Natural killer cell treated with Interleukin-12 subunit alpha and Interleukin-12 subunit beta and Interleukin-15 and Interleukin-18, amount 100 ng/mL, for 72 hours (primary cell): ENCODE results near the gene SOBP. TPM values are rescaled to one million over a fixed set of nuclear protein-coding genes. Genes with fewer than 3 reads are reported as not detected.

Source experiments
- ATAC-seq, 2 donors: fragments of 150-1000 bp; cut with Tn5 transposase in 1 of 2; sonication (Bioruptor Pico), chemical (Tn5 transposase) in 1 of 2; 2 replicates each; pipeline ENCODE4 v1.10.0; 2021
- DNase-seq: peaks from one replicate; pipeline ENCODE4 v3.0.0; 2022; ENCODE audit warnings: low spot score
- H3K27ac Mint-ChIP-seq, 2 donors: 1 replicate in 1 of 2; 2 replicates in 1 of 2; pipeline ENCODE4 v1.8.0; 2022; ENCODE audit warnings: mixed read lengths in 2 of 2, mild to moderate bottlenecking in 1 of 2, moderate library complexity in 1 of 2
- H3K27me3 Mint-ChIP-seq, 2 donors: 1 replicate in 1 of 2; 2 replicates in 1 of 2; pipeline ENCODE4 v1.8.0; 2022; ENCODE audit warnings: mixed read lengths in 2 of 2
- H3K36me3 Mint-ChIP-seq: one replicate; pipeline ENCODE4 v1.8.0; 2022; ENCODE audit warnings: mixed read lengths
- H3K4me1 Mint-ChIP-seq, 2 donors: 1 replicate in 1 of 2; 2 replicates in 1 of 2; pipeline ENCODE4 v1.8.0; 2022; ENCODE audit warnings: low read depth in 2 of 2, mixed read lengths in 2 of 2, mild to moderate bottlenecking in 1 of 2
- H3K4me3 Mint-ChIP-seq: one replicate; pipeline ENCODE4 v1.8.0; 2022; ENCODE audit warnings: mixed read lengths
- H3K9me3 Mint-ChIP-seq: 2 replicates; pipeline ENCODE4 v1.8.0; 2022; ENCODE audit warnings: mixed read lengths
- total RNA-seq, 2 donors: library from RNA; stranded (reverse); gene quantifications; one replicate each; pipeline ENCODE4 v1.2.3, GENCODE V29; 2022

Gene SOBP
- total RNA-seq, 2 donors from 2014 or later, result 0.05 to 0.84 TPM

DNA sequence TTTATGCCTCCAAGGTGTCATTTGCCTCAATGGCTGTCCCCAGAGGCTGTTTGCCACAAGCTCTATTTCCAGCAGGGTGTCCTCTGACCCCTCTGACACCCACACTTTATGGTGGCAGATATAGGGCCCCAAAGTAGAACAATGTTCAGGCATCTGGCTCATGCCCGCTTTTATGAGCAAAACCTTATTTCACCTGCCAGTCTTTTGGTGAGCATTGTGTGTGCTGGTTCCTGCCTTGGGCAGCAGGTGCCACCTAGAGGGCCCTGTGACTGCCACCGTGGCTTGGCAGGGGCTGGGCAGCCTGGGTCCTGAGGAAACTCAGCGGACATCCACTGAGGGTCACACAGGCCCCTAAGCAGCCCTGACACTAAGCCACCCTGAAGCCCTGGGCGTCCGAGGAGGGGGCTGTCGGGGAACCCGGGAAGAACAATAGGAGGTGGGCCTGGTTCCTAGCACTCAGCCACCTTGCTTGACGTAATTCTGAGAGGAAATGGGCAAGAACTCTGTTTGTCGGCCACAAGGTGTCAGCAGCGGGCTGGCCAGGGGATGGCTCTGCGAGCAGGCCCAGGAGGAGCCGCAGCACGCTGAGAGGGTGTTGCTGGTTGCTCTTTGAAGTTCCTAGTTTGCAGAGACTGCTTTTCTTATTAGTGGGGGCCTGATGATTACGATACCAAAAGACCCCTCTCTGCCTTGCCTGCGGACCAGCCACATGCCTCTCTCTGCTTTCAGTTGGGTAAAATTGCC, 185.2 kb downstream of the SOBP start:
- H3K27me3 Mint-ChIP-seq, result no peaks in the 10 kb centered on the region
- ATAC-seq, result peak; percentile 92 to 94
- peak; percentile 88 for DNase-seq
- peak overlapping the region; percentile 39 to 61 for H3K27ac Mint-ChIP-seq
- H3K9me3 Mint-ChIP-seq, result no peaks in the 10 kb centered on the region
- peaks cover 12 to 15% of the 10 kb centered on the region in 2 donors for H3K4me1 Mint-ChIP-seq
- H3K4me3 Mint-ChIP-seq, result no peak overlapping the region
- H3K36me3 Mint-ChIP-seq, result no peaks in the 10 kb centered on the region

DNA sequence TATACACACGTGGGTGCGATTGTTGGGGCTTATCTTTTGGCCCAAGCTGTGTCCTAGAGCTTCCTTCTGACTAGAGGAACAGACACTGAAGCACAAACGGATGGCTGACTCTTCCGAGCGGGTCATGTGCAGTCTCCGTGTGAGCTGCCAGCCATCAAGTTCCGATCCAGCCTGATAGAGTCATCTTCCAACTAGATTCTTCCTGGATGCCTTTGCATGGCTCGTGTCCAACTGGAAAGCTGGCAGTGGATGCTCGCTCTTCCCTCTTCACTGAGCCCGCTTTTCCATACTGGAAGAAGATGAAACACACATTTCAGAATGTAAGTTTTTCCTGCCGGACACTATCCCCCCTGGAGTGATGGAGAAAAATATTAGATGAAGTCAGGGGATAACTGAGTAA, 186.1 kb downstream of the SOBP start:
- Mint-ChIP-seq H3K4me3 (no peak overlapping the region), H3K36me3 (no peaks in the 10 kb centered on the region), H3K27ac (no peak overlapping the region), H3K27me3 (no peaks in the 10 kb centered on the region), H3K4me1 (peaks cover 6 to 9% of the 10 kb centered on the region in 2 donors), H3K9me3 (no peaks in the 10 kb centered on the region)
- ATAC-seq, result no peak
- no peak for DNase-seq

DNA sequence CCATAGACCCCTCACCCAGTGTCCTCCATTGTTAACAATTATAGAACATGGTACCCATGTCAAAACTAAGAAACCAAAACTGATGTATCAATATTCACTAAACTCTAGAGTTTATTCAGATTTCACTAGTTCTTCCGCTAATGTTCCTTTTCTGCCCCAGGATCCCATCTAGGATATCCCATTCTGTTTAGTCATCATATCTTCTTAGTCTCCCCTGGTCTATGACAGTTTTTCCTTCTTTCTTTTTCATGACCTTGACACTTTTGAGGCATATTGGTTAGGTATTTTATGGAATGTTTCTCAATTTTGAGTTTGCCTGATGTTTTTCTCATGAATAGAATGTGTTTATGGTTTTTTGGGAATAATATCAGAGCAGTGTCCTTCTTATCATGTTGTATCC, 187.5 kb downstream of the SOBP start:
- Mint-ChIP-seq H3K27me3 (no peaks in the 10 kb centered on the region), H3K4me1 (no peaks in the 10 kb centered on the region), H3K36me3 (no peaks in the 10 kb centered on the region), H3K27ac (no peak overlapping the region), H3K9me3 (no peaks in the 10 kb centered on the region), H3K4me3 (no peak overlapping the region)
- DNase-seq (no peak), ATAC-seq (no peak)

DNA sequence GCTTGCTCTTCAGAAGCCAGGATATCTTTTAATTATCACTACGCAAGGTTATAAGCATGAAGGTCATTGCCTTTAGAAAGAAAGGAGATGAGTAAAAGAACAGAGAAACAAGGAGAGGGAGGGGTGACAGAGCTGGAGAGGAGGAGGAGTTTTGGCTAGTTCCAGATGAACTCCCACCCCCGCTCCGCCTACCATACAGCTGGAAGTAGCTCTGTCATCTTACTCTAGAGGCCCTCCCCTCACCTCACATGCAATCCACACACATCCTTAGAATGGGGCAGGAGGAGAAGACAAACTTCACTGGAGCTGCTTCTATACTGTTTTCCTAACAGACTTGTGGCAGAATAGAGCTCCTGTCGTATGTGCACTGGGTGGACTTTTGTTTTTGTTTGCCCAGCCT, 189.5 kb downstream of the SOBP start:
- no peaks in the 10 kb centered on the region for H3K4me1 Mint-ChIP-seq
- H3K9me3 Mint-ChIP-seq, result no peaks in the 10 kb centered on the region
- ATAC-seq, result no peak
- DNase-seq, result no peak
- H3K27me3 Mint-ChIP-seq, result no peaks in the 10 kb centered on the region
- no peak overlapping the region for H3K4me3 Mint-ChIP-seq
- H3K27ac Mint-ChIP-seq, result no peak overlapping the region
- H3K36me3 Mint-ChIP-seq, result no peaks in the 10 kb centered on the region

DNA sequence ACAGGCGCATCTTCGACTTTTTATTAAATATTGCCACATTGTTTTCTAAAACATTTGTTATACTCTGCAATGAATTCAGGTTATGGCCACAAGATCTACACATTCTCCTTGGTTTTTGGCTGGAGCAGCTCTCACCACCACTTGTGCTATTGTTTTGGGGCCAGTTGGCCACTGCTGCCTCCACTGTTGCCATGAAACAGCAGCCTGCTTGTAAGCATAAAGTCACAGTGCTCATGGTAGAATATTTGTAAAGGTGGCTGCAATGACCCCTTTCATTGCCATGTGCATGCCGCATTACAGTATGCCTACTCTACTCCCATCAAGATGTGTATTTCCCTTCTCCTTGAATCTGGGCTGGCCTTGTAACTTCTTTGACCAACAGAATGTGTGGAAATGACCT, 192.8 kb downstream of the SOBP start:
- Mint-ChIP-seq H3K9me3 (no peaks in the 10 kb centered on the region), H3K27ac (no peak overlapping the region), H3K4me1 (no peaks in the 10 kb centered on the region), H3K4me3 (no peak overlapping the region), H3K27me3 (no peaks in the 10 kb centered on the region), H3K36me3 (no peaks in the 10 kb centered on the region)
- ATAC-seq (no peak), DNase-seq (no peak)

DNA sequence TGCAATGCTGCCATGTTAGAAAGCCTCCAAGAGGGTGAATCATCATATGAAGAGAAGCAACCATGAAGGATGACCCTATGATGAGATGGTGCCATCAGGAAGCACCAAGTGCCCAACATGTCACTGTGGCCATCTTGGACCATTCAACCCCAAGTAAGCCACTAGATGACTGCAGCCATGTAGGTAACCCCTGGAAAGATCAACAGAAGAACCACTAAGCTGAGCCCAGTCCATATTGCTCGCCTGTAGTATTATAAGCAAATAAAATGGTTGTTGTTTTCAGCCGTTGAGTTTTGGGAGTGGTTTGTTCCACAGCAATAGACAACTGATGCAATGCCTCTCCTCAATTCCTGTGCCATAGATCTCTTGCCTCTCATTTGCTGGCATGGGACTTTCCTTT, 193.3 kb downstream of the SOBP start:
- no peak for DNase-seq
- no peaks in the 10 kb centered on the region for H3K27me3 Mint-ChIP-seq
- no peaks in the 10 kb centered on the region for H3K36me3 Mint-ChIP-seq
- H3K9me3 Mint-ChIP-seq, result no peaks in the 10 kb centered on the region
- no peak for ATAC-seq
- H3K4me1 Mint-ChIP-seq, result no peaks in the 10 kb centered on the region
- H3K4me3 Mint-ChIP-seq, result no peak overlapping the region
- H3K27ac Mint-ChIP-seq, result no peak overlapping the region

DNA sequence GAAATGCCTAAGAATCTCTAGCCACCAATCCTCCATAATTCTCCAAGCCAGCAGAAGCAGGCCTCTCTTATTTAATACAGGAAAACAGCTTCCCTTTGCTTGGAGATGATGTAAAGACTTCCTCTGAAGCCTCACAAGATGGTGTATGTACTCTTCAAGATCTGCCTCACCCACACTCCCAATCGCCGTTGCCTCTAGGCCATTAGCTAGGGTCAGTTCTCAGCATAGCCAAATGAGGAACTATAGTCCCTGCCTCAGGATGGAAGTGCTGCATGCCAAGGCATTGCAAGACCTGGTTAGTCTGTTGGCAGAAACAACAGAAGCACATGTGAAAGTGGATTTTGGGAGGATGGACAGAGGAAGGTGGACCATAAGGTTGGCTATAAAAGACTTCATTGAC, 195.1 kb downstream of the SOBP start:
- Mint-ChIP-seq H3K27me3 (no peaks in the 10 kb centered on the region), H3K4me1 (no peaks in the 10 kb centered on the region), H3K27ac (no peak overlapping the region), H3K9me3 (no peaks in the 10 kb centered on the region), H3K36me3 (no peaks in the 10 kb centered on the region), H3K4me3 (no peak overlapping the region)
- DNase-seq (no peak), ATAC-seq (no peak)

DNA sequence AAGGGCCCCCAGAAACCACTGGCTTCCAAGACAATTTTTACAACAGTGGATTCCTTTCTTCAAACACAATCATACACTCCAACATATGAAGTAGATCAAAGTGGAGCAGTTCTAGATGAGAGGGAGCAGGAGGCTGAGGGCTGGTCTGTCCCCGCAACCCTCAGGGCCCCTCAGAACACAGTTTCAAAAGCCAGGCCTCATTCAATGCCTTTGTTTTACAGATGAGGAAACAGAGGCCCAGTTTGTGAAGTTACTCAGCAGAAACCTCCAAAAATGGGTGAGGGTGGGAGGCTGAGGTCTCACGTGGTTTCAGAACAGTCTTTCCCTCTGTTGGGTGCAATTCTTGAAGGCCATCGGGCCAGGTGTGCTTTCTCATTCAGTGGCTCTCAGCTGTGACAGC, 199.3 kb downstream of the SOBP start:
- no peak for DNase-seq
- H3K9me3 Mint-ChIP-seq, result no peaks in the 10 kb centered on the region
- H3K36me3 Mint-ChIP-seq, result no peaks in the 10 kb centered on the region
- no peak for ATAC-seq
- peaks cover 0 to 5% of the 10 kb centered on the region in 2 donors for H3K27me3 Mint-ChIP-seq
- no peak overlapping the region for H3K27ac Mint-ChIP-seq
- H3K4me1 Mint-ChIP-seq, result no peaks in the 10 kb centered on the region
- H3K4me3 Mint-ChIP-seq, result no peak overlapping the region

DNA sequence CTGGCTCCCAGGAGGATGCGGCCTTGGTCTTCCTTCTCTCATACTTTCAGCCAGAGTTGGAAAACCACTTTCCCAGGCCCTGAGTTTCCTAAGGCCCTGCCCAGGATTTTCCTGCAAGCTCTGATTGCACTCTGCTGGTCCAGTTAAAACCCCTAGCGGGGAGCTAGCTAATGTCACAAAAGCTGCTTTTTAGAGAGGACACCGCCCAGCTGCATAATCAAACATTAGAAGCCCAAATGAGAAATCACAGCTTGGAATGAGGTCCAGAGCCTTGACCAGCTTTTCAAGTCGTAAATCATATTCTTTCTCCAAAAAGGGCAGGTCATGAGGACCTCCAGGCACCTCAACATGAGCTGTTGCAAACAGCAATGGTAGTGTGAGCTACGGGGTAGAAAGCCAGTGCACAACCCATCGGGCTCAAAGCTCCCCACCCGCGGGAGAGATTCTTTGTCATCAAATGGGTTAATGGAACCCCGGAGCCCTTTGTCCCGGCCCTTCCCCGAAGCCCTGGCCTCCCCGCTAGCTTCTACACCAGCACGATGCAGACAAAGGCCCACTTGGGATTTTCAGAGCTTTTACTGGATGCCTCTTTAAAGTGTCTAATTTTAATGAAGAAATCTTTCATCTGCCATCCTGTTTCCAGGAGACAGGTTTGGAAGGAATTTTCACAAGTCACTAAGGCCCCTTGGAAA, 200.2 kb downstream of the SOBP start:
- Mint-ChIP-seq H3K27me3 (peaks cover 0 to 5% of the 10 kb centered on the region in 2 donors), H3K9me3 (no peaks in the 10 kb centered on the region), H3K27ac (no peak overlapping the region), H3K4me1 (no peaks in the 10 kb centered on the region), H3K4me3 (no peak overlapping the region), H3K36me3 (no peaks in the 10 kb centered on the region)
- ATAC-seq, result no peak
- DNase-seq, result no peak

DNA sequence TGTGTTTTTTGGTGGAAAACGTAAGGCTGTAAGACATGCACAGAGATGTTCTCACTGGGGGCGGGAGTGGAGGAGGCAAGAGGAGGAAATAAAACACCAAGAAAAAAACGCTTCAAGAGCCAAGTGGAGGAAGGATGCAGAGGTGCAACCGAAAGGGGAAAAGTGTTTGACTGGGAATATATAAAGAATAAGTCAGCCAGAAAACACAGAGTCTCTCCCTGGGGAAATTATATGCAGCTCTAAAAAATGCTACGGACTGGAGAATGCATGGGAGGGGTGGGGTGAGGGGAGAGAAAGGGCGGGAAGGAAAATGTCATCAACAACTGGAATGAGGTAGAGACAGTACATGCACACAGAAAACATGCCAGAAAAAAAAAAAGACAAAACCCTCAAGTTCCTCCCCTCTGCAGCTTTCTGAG, 200.7 kb downstream of the SOBP start:
- ATAC-seq (no peak), DNase-seq (no peak)
- Mint-ChIP-seq H3K27me3 (peaks cover 0 to 5% of the 10 kb centered on the region in 2 donors), H3K9me3 (no peaks in the 10 kb centered on the region), H3K27ac (no peak overlapping the region), H3K36me3 (no peaks in the 10 kb centered on the region), H3K4me1 (no peaks in the 10 kb centered on the region), H3K4me3 (no peak overlapping the region)

DNA sequence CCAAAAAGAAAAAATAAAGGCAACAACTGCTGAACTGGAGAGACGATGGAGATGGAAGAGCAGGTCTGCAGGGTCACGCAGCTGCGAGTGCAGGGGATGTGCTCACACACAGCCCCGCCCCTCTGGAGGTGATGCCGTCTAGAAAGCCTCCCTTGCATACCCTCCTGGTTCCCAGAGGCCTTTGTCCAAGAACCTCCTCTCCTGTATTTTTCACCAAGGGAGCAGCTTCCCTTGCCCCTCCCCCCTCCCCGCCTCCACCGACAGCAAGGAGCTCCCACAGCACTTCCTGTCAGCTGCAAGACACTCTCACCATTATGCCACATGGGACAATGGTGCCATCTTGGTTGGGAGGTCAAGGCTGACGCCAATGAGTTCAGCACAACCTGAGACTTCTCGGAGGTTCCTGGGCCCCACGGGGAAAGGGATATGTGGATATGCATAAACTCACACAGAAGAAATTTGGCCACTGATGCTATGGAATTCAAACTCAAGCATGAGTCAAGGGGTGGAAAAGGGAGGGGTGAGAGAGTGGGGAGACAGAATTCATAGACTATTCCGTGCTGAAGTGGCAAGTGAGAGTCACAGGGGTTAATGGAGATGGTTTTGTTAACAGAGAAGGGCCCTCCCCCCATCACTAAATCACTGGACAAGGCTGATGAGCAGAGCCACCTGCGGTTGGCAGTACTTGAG, 201.3 kb downstream of the SOBP start:
- Mint-ChIP-seq H3K27me3 (peaks cover 0 to 5% of the 10 kb centered on the region in 2 donors), H3K27ac (no peak overlapping the region), H3K4me1 (no peaks in the 10 kb centered on the region), H3K9me3 (no peaks in the 10 kb centered on the region), H3K4me3 (no peak overlapping the region), H3K36me3 (no peaks in the 10 kb centered on the region)
- ATAC-seq, result no peak
- no peak for DNase-seq

DNA sequence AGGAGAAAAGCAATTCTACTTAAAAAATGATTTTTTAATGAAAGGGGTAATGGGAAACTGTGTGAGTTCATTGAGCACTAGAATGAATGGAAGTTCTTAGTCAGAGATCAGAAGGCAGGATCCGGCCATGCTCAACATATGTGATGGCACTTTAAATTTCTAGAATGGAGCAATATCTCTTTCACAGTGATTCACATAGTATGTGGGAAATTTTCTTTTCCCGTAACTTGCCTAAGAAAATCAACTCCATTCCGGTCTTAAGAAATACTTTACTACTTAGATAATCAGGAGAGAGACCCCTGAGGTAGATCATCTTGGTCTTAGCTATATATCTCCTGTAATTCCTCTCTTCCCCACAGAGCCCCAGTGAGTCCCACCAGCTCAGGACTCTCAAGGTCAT, 202.4 kb downstream of the SOBP start:
- Mint-ChIP-seq H3K27me3 (peaks cover 0 to 10% of the 10 kb centered on the region in 2 donors), H3K27ac (no peak overlapping the region), H3K4me1 (no peaks in the 10 kb centered on the region), H3K9me3 (no peaks in the 10 kb centered on the region), H3K36me3 (no peaks in the 10 kb centered on the region), H3K4me3 (no peak overlapping the region)
- ATAC-seq (no peak), DNase-seq (no peak)

DNA sequence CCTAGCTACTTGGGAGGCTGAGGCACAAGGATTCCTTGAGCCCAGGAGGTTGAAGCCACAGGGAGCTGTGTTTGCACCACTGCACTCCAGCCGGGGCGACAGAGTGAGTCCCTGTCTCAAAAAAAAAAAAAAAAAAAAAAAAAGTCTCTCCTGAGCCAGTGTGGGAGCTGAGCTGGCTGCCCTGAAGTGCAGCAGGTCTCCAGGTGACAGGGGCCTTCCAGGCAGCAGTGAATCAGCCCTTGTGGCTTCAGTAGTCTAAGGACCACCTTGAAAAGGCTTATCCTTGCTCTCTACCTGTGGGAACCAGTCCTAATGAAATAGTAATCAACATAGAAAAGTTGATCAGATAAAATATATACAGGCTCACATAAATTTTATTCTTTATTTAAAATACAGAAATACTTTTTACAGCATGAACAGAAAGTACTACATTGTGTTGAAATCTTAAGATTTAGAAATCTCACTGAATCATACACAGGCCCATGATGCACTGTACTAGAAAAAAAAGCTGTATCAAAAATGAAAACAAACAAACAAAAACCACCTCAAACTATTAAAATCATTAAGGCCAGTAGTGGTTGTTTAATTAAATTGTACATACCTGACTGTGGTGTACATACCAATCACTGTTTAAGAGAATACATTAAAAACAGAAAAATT, 205.3 kb downstream of the SOBP start:
- H3K4me3 Mint-ChIP-seq, result no peak overlapping the region
- no peaks in the 10 kb centered on the region for H3K9me3 Mint-ChIP-seq
- H3K27me3 Mint-ChIP-seq, result peaks cover 0 to 13% of the 10 kb centered on the region in 2 donors
- H3K27ac Mint-ChIP-seq, result no peak overlapping the region
- ATAC-seq (no peak), DNase-seq (no peak)
- no peaks in the 10 kb centered on the region for H3K36me3 Mint-ChIP-seq
- H3K4me1 Mint-ChIP-seq, result peaks cover 4 to 11% of the 10 kb centered on the region in 2 donors

DNA sequence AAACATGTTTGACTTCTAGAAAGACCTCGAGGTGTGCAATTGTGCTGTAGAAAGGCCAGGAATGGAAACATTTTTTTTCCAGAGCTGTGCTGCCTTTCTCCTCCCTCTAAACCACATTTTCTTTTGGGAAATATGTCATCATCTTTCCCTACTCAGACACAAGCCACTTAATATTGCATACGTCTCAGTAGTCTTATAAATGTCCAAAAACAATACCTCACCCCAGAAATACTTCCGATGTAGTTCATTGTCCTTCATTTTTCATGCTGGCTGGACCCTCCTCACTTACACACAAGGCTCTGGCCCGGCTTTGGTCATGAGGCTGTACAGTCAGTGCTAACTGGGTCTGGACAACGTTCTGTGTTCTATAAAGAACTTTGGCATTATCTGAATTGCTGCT, 207.8 kb downstream of the SOBP start:
- Mint-ChIP-seq H3K4me1 (peaks cover 4 to 11% of the 10 kb centered on the region in 2 donors), H3K36me3 (no peaks in the 10 kb centered on the region), H3K27ac (no peak overlapping the region), H3K27me3 (peaks cover 0 to 8% of the 10 kb centered on the region in 2 donors), H3K9me3 (no peaks in the 10 kb centered on the region), H3K4me3 (no peak overlapping the region)
- no peak for ATAC-seq
- DNase-seq, result no peak
